ENCODE results near the gene C1orf53.
"Not testable (repeated sequence)": the region's sequence is repeated elsewhere in the genome, so short reads cannot be mapped to it uniquely, and the experiment has no call there.

The C1orf53 gene

DNA sequence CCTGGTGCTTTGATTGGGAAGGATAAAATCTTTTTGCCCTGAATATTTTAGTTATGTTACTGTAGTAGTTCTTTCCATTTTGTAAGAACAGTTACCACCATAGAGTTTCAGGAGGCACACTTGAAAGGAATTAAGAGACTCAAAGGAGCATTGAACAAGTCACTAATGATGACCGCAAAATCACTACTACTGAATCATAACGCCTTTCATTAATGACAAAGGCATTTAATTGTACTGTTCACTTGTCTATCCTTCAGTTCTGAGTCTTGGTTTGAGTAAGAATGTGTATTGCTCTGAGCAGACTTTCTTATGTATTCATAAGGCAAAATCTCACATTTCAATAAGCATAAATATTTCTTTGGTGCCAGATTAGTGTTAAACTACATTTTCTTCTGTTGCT lies 39.6 kb downstream of the C1orf53 start:
- Histone ChIP-seq H3K36me3 (replicated peaks) (no peaks in the 10 kb centered on the region), H3K27me3 (replicated peaks) (no peaks in the 10 kb centered on the region), H3K27ac (no peak overlapping the region), H3K4me3 (ENCODE audit: low read depth, low read length) (no peak overlapping the region)
- in situ Hi-C loops (cut with HindIII; ENCODE audit: low pct_ligation_motif_present, low sequenced_read_pairs), result no loop called here
- TF ChIP-seq, protein P1, sequence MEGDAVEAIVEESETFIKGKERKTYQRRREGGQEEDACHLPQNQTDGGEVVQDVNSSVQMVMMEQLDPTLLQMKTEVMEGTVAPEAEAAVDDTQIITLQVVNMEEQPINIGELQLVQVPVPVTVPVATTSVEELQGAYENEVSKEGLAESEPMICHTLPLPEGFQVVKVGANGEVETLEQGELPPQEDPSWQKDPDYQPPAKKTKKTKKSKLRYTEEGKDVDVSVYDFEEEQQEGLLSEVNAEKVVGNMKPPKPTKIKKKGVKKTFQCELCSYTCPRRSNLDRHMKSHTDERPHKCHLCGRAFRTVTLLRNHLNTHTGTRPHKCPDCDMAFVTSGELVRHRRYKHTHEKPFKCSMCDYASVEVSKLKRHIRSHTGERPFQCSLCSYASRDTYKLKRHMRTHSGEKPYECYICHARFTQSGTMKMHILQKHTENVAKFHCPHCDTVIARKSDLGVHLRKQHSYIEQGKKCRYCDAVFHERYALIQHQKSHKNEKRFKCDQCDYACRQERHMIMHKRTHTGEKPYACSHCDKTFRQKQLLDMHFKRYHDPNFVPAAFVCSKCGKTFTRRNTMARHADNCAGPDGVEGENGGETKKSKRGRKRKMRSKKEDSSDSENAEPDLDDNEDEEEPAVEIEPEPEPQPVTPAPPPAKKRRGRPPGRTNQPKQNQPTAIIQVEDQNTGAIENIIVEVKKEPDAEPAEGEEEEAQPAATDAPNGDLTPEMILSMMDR (IDR thresholded peaks at IDR 0.05; ENCODE audit: low read depth, low read length, missing control alignments), result no peak
- DNase-seq, result no peak

DNA sequence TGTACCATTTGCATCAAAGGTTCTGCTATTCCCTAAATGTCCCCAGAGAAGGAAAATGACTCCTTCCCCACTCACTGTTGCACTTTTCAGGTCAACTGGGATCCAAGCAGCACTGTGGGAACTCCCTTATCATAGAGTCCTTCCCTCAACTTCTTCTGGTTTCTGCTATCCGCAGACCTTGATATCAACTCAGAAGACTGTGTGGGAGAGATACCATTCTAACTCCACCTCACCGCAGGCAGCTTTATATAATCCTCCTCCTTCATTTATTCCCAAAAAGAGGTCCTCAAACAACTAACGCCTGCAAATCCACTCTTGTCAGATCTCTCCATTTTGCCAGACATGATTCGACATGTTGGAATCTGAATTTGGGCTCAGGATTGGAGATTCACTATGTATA lies 42.1 kb downstream of the C1orf53 start:
- H3K27me3 ChIP-seq (replicated peaks), result no peaks in the 10 kb centered on the region
- no peaks in the 10 kb centered on the region for H3K36me3 ChIP-seq (replicated peaks)
- no peak for DNase-seq
- H3K4me3 ChIP-seq (ENCODE audit: low read depth, low read length), result no peak overlapping the region
- TF ChIP-seq, protein P1 (IDR thresholded peaks at IDR 0.05; ENCODE audit: low read depth, low read length, missing control alignments), result no peak
- H3K27ac ChIP-seq, result no peak overlapping the region
- in situ Hi-C loops (cut with HindIII; ENCODE audit: low pct_ligation_motif_present, low sequenced_read_pairs), result no loop called here

DNA sequence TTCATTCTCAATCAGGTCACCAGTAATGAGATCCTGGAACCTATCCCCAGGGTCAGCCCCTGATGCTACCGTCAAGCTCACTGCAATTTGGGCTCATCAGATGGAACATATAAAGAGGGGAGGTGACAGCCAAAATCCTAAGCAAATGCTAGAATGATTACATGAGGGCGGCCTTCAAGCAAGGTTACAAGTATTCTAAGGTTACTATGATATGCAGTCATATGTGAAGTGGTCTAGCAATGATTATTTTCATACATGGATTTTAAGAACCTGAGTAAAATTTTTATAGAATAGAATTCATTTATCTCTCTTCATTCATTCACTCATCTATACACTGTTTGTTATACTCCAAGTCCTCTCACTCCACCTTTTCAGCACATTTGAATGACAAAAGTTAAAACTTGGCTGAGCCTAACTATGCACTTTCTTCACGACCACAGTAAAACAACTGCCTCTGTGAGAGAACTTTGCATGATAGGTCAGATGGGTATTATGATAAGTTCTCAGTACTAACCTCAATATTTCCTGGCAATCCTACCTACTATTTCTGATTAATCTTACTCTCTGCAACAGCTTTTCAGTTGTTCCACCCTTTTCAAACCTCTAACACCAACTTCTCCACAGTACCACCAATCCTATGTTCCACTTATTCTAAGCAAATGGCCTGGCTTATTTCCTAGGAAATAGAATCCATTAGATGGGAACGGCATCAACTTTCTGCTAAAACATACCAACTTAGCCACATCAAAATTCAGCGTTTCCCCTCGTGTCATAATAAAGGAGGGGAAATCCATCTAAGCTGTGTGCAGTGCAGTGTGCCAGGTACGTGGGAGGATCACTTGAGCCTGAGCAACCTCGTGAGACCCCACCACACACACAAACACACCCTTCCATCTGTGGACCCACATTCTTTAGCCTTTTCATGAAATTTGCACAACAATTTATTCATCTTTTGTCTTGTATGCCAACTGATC lies 46.8 kb downstream of the C1orf53 start:
- DNase-seq, result no peak
- TF ChIP-seq, protein P1 (IDR thresholded peaks at IDR 0.05; ENCODE audit: low read depth, low read length, missing control alignments), result no peak
- no peaks in the 10 kb centered on the region for H3K36me3 ChIP-seq (replicated peaks)
- no peaks in the 10 kb centered on the region for H3K27me3 ChIP-seq (replicated peaks)
- in situ Hi-C loops (cut with HindIII; ENCODE audit: low pct_ligation_motif_present, low sequenced_read_pairs), result no loop called here
- no peak overlapping the region for H3K4me3 ChIP-seq (ENCODE audit: low read depth, low read length)
- no peak overlapping the region for H3K27ac ChIP-seq

DNA sequence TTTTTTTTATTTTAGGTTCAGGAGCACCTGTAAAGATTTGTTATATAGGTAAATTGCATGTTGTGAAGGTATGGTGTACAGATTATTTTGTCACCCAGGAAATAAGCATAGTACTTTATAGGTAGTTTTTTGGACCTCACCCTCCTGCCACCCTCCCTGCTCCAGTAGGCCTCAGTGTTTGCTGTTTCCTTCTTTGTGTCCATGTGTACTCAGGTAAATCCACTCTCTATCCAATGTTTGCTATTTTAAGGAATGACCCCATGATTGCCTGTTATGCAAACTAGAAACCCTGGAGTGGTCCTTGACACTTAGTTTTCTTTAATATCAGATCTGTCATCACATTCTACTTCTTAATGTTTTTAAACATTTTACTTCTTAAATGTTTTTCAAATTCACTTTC lies 48.7 kb downstream of the C1orf53 start:
- TF ChIP-seq, protein P1 (IDR thresholded peaks at IDR 0.05; ENCODE audit: low read depth, low read length, missing control alignments), result no peak
- H3K27me3 ChIP-seq (replicated peaks), result no peaks in the 10 kb centered on the region
- DNase-seq, result no peak

DNA sequence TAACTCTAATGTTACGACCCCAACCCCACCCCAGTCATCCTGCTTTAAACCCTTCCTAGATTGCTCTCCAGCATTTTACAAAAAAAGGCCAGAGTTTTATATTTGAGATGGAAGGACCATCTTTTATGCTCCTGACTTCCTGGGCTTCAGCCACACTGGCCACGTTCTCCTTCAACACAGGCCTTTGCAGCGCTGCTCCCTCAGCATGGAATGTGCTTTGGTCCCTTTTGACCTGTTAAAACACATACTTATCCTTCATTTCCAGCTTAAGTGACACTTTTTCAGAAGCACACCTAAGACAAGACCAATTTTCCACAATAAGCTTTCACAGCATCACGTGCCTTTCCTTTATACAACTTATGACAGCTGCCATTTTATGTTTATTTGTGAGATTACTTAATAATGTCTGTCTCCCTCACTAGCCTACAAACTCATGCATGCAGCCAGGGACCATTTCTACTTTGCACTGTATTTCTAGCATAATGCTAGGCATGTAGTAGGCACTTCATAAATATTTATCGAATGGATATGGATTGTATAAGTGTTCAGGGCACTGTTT lies 49.3 kb downstream of the C1orf53 start:
- no peak for DNase-seq
- Histone ChIP-seq H3K36me3 (replicated peaks) (no peaks in the 10 kb centered on the region), H3K4me3 (ENCODE audit: low read depth, low read length) (no peak overlapping the region), H3K27me3 (replicated peaks) (no peaks in the 10 kb centered on the region), H3K27ac (no peak overlapping the region)
- TF ChIP-seq, protein P1 (IDR thresholded peaks at IDR 0.05; ENCODE audit: low read depth, low read length, missing control alignments), result no peak
- in situ Hi-C loops (cut with HindIII; ENCODE audit: low pct_ligation_motif_present, low sequenced_read_pairs), result no loop called here

More for the DNA sequence above, 48.7 kb downstream of the C1orf53 start:
- H3K27ac ChIP-seq, result no peak overlapping the region
- no peak overlapping the region for H3K4me3 ChIP-seq (ENCODE audit: low read depth, low read length)
- no peaks in the 10 kb centered on the region for H3K36me3 ChIP-seq (replicated peaks)
- in situ Hi-C loops (cut with HindIII; ENCODE audit: low pct_ligation_motif_present, low sequenced_read_pairs), result no loop called here

DNA sequence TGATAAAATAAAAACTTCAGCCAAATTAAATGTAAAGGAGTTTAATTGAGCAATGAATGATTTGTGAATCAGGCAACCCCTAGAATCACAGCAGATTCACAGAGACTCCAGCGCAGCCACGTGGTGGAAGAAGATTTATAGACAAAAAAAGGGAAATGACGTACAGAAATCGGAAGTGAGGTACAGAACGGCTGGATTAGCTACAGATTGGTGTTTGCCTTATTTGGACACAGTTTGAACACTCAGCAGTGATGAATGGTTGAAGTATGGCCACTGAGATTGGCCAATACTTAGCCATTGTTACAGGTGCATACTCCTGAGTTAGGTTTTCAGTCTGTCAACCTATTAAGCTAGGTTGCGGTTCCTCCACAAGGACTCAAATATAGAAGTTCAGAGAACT lies 51.0 kb downstream of the C1orf53 start:
- in situ Hi-C loops (cut with HindIII; ENCODE audit: low pct_ligation_motif_present, low sequenced_read_pairs); H3K27me3 ChIP-seq (replicated peaks); H3K36me3 ChIP-seq (replicated peaks); H3K4me3 ChIP-seq (ENCODE audit: low read depth, low read length); DNase-seq; H3K27ac ChIP-seq: not testable (repeated sequence)

Data from brain microvascular endothelial cell (primary cell).